Activated T-cell treated with anti-CD3 and anti-CD28 coated beads, Interleukin-2, amount 50 U/mL, for 48 hours (primary cell): Measurements from ENCODE around the gene GAK.
"Not testable (repeated sequence)": the region's sequence is repeated elsewhere in the genome, so short reads cannot be mapped to it uniquely, and the experiment has no call there.

Source experiments
- DNase-seq, 2 experiments: peaks; one replicate each; pipeline ENCODE4 v3.0.0-alpha.2; 2020

Gene GAK

GRCh38 chr4:952881-953573 lies 20.9 kb upstream of the GAK start:
- DNase-seq: no peak

GRCh38 chr4:951594-952468 lies 19.7 kb upstream of the GAK start:
- DNase-seq: no peak

- no peak for DNase-seq
Observed at GRCh38 chr4:951186-951585, 19.1 kb upstream of the GAK start.

- DNase-seq: no peak
Observed at GRCh38 chr4:950136-951020, 18.3 kb upstream of the GAK start.

GRCh38 chr4:949656-950055 lies 17.5 kb upstream of the GAK start:
- DNase-seq: no peak

GRCh38 chr4:948936-949300 lies 16.8 kb upstream of the GAK start:
- no peak for DNase-seq

GRCh38 chr4:948101-948935 lies 16.2 kb upstream of the GAK start:
- no peak for DNase-seq

- DNase-seq: no peak
Observed at GRCh38 chr4:947491-947971, 15.4 kb upstream of the GAK start.

- no peak for DNase-seq
Observed at GRCh38 chr4:946517-947471, 14.7 kb upstream of the GAK start.

- DNase-seq: no peak
Observed at GRCh38 chr4:946103-946450, 14.0 kb upstream of the GAK start.

GRCh38 chr4:945274-946102 lies 13.4 kb upstream of the GAK start:
- no peak for DNase-seq

GRCh38 chr4:939508-939907 lies 7.4 kb upstream of the GAK start:
- DNase-seq: not testable (repeated sequence)

- DNase-seq: no peak
Observed at GRCh38 chr4:932713-933070, 576 bp upstream of the GAK start.

GRCh38 chr4:931194-931959 lies 739 bp downstream of the GAK start:
- DNase-seq: peak; percentile 40 to 48

- DNase-seq: peak; percentile 34 to 43
Observed at GRCh38 chr4:930827-931193, 1.3 kb downstream of the GAK start.

GRCh38 chr4:930028-930551 lies 2.0 kb downstream of the GAK start:
- no peak for DNase-seq

- DNase-seq: no peak
Observed at GRCh38 chr4:929096-929765, 2.9 kb downstream of the GAK start.

- not testable (repeated sequence) for DNase-seq
Observed at GRCh38 chr4:927566-927965, 4.5 kb downstream of the GAK start.

- no peak for DNase-seq
Observed at GRCh38 chr4:926538-926937, 5.6 kb downstream of the GAK start.
